Measurements from ENCODE around the gene F7.

The F7 gene

DNA sequence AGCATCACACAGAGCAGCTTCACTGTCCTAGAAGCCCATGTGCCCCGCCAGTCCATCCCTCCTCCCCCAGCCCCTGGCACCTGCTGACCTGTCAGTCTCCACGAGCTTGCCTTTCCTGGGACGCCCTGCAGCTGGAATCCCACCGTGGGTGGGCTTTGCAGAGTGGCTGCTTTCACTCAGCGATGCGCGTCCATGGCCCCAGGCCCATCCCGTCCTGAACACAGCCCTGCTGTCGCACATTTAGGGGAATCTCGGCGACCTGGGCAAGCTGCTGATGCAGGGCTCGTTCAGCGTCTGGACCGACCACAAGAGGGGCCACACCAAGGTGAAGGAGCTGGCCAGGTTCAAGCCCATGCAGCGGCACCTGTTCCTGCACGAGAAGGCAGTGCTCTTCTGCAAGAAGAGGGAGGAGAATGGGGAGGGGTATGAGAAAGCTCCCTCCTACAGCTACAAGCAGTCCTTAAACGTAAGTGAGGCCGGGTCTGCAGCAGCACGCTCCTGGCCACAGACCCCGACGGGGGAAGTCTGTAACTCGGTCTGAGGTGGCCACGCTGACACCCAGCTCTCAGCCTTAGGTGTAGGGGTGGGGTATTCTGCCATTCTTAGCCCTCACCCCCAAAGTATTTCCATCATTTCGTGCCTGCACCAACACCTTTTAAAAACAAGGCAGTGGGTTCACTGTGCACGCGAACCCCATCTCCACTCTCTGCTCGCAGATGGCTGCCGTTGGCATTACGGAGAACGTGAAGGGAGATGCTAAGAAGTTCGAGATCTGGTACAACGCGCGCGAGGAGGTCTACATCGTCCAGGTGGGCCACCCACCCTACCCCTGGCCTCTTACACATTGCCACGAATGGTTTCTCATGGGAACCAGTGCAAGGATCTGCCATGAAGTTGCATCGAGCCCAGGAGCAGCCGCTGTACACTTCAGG lies 18.3 kb upstream of the F7 start:
- no peak for DNase-seq (ENCODE audit: low read depth)

GRCh38 chr13:113087923-113088690 lies 17.5 kb upstream of the F7 start:
- DNase-seq (ENCODE audit: low read depth): no peak

GRCh38 chr13:113088691-113089020 lies 16.9 kb upstream of the F7 start:
- no peak for DNase-seq (ENCODE audit: low read depth)

- DNase-seq (ENCODE audit: low read depth): no peak
Observed at GRCh38 chr13:113089693-113090414, 15.7 kb upstream of the F7 start.

DNA sequence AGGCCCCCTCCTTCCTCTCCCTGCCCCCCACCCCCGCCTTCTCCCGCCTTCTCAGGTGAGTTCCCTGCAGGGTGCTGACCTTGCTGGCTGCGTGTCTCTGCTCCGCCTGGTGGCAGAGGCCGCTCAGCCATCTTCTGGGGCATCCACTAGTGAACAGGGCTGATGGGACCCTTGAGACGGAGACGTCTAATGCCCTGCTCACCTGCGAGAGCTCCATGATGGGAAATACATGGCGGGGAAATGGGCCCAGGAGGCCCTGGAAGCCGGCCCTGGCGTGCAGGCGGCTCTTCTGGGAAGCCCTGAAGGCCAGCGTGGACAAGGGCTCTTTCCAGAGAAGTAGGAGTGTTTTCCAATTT lies 15.2 kb upstream of the F7 start:
- no peak for DNase-seq (ENCODE audit: low read depth)

GRCh38 chr13:113090806-113091205 lies 14.8 kb upstream of the F7 start:
- DNase-seq (ENCODE audit: low read depth): no peak

DNA sequence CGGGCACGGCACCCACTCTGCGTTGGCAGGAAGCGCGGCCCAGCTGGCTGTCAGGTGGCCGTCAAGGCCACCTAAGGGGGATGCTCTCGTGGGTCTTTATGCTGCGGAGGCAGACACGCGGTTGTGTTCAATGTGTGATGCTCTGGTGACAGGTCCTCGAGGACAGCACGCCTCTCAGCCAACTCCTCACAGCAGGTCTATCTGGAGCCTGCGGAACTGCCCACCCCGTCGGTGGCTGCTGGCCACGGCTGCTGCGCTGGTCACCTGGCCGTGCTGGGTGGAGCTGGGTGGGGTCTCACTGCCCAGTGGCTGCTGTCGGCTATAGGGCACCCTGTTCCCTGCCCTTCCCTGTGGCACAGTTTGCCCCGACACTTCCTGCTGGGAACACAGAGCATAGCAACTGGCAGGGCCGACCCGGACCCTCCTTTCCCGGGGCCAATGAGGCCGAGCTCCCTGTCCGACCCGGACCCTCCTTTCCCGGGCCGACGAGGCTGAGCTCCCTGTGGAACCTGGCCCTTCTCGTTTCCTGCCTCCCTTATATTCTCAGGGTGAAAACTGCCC lies 14.3 kb upstream of the F7 start:
- DNase-seq (ENCODE audit: low read depth): no peak

DNA sequence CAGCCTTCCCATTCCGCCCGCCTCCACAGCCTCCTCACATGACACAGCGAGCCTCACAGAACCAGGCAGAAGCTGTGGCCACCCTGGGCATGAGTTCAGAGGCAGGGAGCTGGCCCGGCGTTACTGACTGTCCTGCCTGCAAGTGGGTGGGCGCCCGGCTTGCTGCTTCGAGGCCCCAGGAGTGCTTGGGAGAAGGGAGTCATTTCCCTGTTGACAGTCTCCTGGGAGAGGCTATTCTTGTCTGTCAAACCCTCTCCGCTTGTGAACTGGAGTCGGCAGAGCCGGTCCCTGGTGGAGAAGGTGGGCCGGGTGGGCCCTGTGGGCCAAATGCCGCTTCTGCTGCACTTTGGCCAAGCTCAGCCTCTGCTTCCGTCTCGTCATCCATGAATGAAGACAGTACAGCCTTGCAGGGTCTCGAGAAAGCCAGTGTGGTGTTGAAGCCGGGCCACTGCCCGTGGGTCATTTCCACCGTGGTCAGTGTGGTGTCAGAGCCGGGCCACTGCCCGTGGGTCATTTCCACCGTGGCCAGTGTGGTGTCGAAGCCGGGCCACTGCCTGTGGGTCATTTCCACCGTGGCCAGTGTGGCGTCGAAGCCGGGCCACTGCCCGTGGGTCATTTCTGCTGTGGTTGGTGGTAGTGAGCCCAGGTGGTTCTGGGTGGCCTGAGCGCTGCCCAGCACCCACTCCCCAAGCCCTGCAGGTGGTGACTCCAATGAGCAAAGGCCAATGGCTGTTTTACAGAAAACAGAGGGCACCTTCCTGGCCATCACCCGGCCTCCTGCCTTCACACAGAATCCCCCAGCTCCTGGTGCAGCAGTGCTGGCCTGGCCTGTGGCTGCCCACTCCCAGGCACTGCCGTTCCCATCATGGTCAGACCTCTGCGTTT lies 13.5 kb upstream of the F7 start:
- DNase-seq (ENCODE audit: low read depth): no peak

- DNase-seq (ENCODE audit: low read depth): no peak
Observed at GRCh38 chr13:113092776-113093579, 12.6 kb upstream of the F7 start.

DNA sequence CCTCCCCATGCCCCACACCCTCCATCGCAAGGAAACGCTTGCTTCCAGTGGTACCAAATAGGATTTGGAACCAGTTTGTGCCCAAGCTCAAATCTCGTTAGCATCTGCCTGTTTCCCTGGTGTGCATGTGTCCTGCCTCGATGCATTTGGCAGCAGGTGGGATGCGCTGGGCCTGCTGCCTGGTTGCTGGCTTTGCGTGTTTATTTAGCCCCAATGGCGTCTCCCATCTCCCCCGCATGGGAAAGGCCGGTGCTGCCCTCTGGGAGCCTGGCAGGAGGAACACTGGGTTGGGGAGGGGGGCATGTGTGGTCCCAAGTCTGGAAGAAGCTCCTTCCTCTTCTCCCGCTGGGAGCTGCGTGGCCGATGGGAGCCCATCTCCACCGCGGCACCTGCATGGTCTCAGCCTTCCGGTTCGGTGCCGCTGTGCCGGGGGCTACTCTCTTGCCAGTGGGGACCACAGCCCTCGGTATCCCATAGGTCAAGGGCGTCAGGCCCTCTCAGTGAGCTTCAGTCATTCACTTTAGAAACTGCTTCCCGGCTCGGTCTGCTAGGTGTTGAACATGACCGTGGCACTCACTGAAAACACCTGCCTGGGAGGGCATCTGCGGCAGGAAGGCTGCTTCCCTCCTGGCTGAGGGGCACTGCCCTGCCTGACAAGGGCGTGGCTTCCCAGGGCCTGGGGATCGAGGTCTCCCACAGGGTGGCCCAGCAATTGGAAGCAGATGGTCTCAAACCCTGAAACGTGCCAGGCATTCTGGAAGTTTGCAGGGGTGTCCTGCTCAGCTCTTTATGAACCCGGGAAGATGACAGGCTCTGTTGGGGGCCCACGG lies 11.8 kb upstream of the F7 start:
- no peak for DNase-seq (ENCODE audit: low read depth)

DNA sequence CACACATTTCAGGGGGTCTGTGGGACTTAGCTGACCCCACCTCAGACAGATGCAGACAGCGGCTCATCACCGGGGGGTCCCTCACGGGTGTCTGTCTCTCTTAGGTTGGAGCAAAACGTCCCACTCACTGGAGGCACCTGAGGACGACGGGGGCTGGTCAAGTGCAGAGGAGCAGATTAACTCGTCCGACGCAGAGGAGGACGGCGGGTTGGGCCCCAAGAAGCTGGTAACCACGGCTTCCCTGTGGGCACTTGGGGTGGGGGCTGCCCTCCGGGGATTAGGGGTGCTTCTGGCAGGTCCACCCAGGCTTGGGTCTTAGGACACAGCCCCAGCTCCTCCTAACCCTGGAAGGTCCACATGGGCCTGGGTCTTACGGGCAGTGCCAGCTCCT lies 11.2 kb upstream of the F7 start:
- DNase-seq (ENCODE audit: low read depth): no peak

DNA sequence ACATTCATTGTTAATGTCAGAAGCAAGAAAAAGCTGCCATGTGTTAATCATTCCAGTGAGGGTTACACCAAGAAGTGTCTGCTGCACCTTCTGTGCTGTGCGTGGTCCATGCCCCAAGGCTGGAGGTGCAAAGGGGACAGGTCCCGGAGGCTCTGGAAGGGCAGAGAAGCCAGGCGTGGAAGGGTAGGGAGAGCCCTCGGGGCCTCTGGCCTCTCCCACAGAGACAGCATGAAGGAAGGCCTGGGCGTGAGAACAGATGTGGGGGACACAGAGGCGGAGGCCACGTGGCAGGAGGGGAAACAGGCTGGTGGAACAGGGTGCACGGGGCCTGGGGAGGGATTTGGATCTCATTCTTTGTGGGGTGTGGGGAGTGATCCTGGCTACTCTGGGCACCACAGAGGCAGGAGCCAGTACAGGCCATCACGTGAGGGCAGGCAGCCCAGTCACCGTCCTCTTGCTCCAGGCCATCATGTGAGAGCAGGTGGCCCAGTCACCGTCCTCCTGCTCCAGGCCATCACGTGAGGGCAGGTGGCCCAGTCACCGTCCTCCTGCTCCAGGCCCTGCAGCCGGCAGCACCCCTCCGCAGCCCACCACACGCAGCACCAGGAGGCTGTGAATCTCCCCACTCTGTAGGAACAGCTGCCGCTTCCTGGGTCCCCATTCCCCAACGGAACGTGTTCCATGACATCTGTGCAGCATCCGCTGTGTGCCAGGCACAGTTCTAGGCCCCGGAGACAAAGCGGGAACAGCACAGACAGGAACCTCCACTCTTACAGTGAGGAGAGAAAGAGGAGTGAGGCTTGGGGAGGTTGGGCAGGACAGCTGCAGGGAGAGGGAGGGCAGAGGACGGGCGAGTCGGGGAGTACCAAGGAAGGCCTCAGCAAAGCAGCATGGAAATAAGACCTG lies 10.2 kb upstream of the F7 start:
- no peak for DNase-seq (ENCODE audit: low read depth)

GRCh38 chr13:113096052-113096744 lies 9.4 kb upstream of the F7 start:
- DNase-seq (ENCODE audit: low read depth): no peak

- DNase-seq (ENCODE audit: low read depth): no peak
Observed at GRCh38 chr13:113096745-113097305, 8.8 kb upstream of the F7 start.

DNA sequence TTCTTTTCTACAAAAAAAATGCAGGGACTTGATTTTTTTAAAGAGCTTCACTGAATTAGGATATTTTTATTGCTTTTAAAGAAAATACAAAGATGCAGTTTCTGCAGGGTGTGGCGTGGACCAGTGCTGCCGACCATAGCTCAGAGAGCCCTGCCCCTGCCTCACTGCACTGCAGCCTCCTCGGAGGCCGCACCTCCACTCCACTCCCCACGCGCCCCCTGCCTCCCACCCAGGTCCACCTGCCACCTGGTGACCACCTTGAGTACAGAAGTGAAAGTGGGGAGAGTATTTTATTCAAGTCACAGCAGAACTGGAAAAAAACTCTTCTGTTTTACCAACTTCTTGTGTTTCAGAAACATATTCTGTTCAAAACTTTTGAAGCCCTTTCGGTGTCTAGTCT lies 7.9 kb upstream of the F7 start:
- no peak for DNase-seq (ENCODE audit: low read depth)

DNA sequence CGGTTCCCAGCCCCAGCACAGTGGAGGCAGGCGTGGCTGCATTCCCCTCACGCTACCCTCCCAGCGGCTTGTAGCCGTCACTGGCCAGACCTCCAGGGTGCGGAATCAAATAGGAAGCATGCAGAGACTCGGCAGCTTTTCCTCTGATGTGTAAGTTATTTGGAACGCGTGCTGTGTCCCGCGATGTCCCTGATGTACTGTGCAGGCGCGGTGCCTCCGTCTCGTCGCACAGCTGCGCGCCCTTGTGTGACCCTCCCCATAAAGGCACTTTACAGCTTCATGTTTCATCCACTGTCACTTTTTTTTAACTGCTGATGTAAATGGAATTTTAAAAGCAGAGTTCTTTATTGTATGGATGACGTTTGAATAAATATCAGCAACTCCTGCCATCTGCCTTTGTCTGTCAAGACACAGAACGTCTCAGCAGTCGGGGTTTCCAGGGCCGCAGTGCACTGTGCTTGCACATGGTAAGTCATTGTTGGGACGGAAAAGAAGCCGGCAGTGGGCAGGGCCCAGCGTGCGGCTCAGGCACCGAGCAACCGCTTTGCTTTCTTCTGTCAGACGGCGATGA lies 7.3 kb upstream of the F7 start:
- DNase-seq (ENCODE audit: low read depth): peak; percentile 66

DNA sequence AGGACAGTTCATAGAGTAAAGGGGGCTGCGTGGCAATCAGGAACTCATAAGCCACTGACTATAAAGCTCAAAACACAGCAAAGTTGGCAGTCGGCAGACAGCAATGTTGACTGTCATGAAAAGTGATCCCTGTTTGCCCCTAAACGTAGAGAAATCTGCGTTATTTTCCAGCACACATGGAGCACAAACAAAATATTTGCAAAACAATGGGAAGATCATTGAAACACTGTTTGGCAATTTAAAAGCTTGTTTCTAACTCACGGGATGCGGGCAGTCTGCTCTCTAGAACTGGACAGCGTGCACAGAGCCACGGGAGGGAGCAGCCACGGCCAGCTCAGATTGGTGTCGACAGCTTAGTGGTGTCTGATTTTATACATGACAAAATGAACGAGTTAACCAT lies 6.4 kb upstream of the F7 start:
- no peak for DNase-seq (ENCODE audit: low read depth)
